Body of pancreas (tissue), 4 donors: ENCODE measurements around the gene GPR26.

ENCODE experiments used
- POLR2A ChIP-seq, 3 donors: fragments of 450-650 bp; IDR thresholded peaks; one replicate each; pipeline ENCODE4 v1.6.1; 2016; ENCODE audit warnings: antibody characterized with exemption in 3 of 3, mild to moderate bottlenecking in 2 of 3
- TF ChIP-seq, protein P1 (sequence below), 7 experiments: fragments of 450-650 bp in 4 of 7; fragments of 200-600 bp in 3 of 7; sonication (generic) in 3 of 7; IDR thresholded peaks; one replicate each; pipeline ENCODE4 v1.5.1; 2016 to 2019; ENCODE audit warnings: antibody characterized with exemption in 7 of 7

DNA sequence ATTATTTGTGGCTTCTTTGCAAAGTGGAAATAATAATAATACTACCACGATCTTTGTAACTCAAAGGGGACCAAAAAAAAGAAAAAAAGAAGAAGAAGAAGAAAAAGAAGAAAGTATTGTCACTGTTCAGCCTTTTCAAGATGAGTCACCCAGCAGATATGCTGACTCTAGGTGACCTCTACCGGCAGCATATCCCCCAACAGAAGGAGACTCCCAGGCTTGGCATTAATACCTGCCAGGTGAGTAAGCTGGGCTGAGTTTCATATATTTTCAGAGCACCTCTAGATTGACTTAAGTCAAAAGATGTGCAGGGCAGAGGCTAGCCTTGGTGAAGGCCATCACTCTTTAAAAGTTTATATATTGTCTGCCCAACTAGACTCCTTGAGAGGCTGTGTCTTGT, 30.4 kb upstream of the GPR26 start:
- TF ChIP-seq, protein P1, sequence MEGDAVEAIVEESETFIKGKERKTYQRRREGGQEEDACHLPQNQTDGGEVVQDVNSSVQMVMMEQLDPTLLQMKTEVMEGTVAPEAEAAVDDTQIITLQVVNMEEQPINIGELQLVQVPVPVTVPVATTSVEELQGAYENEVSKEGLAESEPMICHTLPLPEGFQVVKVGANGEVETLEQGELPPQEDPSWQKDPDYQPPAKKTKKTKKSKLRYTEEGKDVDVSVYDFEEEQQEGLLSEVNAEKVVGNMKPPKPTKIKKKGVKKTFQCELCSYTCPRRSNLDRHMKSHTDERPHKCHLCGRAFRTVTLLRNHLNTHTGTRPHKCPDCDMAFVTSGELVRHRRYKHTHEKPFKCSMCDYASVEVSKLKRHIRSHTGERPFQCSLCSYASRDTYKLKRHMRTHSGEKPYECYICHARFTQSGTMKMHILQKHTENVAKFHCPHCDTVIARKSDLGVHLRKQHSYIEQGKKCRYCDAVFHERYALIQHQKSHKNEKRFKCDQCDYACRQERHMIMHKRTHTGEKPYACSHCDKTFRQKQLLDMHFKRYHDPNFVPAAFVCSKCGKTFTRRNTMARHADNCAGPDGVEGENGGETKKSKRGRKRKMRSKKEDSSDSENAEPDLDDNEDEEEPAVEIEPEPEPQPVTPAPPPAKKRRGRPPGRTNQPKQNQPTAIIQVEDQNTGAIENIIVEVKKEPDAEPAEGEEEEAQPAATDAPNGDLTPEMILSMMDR (IDR thresholded peaks at IDR 0.05) = no peak
- TF ChIP-seq POLR2A (IDR thresholded peaks at IDR 0.05) = no peak
